Measurements from ENCODE around the gene STAG1. TPM values are rescaled to one million over a fixed set of nuclear protein-coding genes. Genes with fewer than 3 reads are reported as not detected.

The STAG1 gene
- total and polyA plus RNA-seq, 2 experiments from 2014 or later = 9.0 to 21.9 TPM

DNA sequence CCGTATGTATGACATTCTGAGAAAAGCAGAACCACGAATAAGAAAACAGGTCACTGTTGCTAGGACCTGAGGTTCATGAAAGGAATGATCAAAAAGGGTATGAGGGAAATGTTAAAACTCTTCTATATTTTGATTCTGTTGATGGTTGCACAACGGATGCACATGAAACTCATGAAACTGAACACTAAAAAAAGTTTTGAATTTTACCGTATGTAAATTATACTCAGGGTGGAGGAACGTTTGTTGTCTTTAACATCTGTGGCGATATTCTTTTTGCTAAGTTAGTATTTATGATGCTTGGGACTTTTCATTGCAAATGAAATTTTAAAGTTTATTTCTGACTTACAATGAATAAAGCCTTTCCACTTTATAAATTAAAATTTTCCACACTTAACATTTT lies 55.4 kb downstream of the STAG1 start (continued):
- TF ChIP-seq, protein P1, sequence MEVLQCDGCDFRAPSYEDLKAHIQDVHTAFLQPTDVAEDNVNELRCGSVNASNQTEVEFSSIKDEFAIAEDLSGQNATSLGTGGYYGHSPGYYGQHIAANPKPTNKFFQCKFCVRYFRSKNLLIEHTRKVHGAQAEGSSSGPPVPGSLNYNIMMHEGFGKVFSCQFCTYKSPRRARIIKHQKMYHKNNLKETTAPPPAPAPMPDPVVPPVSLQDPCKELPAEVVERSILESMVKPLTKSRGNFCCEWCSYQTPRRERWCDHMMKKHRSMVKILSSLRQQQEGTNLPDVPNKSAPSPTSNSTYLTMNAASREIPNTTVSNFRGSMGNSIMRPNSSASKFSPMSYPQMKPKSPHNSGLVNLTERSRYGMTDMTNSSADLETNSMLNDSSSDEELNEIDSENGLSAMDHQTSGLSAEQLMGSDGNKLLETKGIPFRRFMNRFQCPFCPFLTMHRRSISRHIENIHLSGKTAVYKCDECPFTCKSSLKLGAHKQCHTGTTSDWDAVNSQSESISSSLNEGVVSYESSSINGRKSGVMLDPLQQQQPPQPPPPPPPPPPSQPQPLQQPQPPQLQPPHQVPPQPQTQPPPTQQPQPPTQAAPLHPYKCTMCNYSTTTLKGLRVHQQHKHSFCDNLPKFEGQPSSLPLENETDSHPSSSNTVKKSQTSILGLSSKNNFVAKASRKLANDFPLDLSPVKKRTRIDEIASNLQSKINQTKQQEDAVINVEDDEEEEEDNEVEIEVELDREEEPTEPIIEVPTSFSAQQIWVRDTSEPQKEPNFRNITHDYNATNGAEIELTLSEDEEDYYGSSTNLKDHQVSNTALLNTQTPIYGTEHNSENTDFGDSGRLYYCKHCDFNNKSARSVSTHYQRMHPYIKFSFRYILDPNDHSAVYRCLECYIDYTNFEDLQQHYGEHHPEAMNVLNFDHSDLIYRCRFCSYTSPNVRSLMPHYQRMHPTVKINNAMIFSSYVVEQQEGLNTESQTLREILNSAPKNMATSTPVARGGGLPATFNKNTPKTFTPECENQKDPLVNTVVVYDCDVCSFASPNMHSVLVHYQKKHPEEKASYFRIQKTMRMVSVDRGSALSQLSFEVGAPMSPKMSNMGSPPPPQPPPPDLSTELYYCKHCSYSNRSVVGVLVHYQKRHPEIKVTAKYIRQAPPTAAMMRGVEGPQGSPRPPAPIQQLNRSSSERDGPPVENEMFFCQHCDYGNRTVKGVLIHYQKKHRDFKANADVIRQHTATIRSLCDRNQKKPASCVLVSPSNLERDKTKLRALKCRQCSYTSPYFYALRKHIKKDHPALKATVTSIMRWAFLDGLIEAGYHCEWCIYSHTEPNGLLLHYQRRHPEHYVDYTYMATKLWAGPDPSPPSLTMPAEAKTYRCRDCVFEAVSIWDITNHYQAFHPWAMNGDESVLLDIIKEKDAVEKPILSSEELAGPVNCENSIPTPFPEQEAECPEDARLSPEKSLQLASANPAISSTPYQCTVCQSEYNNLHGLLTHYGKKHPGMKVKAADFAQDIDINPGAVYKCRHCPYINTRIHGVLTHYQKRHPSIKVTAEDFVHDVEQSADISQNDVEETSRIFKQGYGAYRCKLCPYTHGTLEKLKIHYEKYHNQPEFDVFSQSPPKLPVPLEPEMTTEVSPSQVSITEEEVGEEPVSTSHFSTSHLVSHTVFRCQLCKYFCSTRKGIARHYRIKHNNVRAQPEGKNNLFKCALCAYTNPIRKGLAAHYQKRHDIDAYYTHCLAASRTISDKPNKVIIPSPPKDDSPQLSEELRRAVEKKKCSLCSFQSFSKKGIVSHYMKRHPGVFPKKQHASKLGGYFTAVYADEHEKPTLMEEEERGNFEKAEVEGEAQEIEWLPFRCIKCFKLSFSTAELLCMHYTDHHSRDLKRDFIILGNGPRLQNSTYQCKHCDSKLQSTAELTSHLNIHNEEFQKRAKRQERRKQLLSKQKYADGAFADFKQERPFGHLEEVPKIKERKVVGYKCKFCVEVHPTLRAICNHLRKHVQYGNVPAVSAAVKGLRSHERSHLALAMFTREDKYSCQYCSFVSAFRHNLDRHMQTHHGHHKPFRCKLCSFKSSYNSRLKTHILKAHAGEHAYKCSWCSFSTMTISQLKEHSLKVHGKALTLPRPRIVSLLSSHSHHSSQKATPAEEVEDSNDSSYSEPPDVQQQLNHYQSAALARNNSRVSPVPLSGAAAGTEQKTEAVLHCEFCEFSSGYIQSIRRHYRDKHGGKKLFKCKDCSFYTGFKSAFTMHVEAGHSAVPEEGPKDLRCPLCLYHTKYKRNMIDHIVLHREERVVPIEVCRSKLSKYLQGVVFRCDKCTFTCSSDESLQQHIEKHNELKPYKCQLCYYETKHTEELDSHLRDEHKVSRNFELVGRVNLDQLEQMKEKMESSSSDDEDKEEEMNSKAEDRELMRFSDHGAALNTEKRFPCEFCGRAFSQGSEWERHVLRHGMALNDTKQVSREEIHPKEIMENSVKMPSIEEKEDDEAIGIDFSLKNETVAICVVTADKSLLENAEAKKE (CRISPR knock-in tag; IDR thresholded peaks at IDR 0.05) = no peak
- no peak for TF ChIP-seq ZNF114 (CRISPR knock-in tag; IDR thresholded peaks at IDR 0.05)

DNA sequence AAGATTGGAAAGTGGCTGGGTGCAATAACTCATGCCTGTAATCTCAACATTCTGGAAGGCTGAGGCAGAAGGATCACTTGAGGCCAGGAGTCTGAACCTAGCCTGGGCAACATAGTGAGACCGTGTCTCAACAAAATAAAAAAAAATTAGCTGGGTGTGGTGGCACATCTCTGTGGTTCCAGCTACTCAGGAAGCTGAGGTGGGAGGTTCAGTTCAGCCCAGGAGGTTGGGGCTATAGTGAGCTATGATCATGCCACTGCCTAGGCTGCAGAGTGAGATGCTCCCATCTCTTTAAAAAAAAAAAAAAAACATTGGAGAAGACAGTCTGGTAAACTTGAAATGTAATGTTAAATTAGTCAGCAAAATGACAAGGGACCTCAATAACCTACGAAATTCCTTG lies 57.9 kb downstream of the STAG1 start:
- H3K27ac ChIP-seq (ENCODE audit: low read depth) = no peak overlapping the region
- Mint-ChIP-seq H3K36me3 (ENCODE audit: low read depth) (peaks cover 49% of the 10 kb centered on the region; the same call in 2 of the 3 replicates), H3K4me3 (no peak overlapping the region), H3K27me3 (ENCODE audit: insufficient read depth, low read depth, poor library complexity) (no peaks in the 10 kb centered on the region), H3K27ac (no peak overlapping the region), H3K4me1 (peaks cover 11% of the 10 kb centered on the region; the same call in 2 of the 3 replicates), H3K9me3 (peaks cover 44% of the 10 kb centered on the region)
- no peak for ATAC-seq
- H3F3A ChIP-seq (replicated peaks; ENCODE audit: low read depth) = no peaks in the 10 kb centered on the region
- H3K9me2 ChIP-seq (ENCODE audit: insufficient read depth) = no peaks in the 10 kb centered on the region
- no peak for DNase-seq (ENCODE audit: low spot score)
- H3K4me3 ChIP-seq = no peak overlapping the region
- H3K79me2 ChIP-seq (replicated peaks; ENCODE audit: insufficient read depth) = peaks cover 89% of the 10 kb centered on the region
- no peaks in the 10 kb centered on the region for H4K20me1 ChIP-seq (replicated peaks; ENCODE audit: insufficient read depth)
- no peaks in the 10 kb centered on the region for H3K36me3 ChIP-seq (ENCODE audit: insufficient read depth)
- peaks cover 18% of the 10 kb centered on the region; the same call in 1 of the 2 replicates for H3K4me1 ChIP-seq (ENCODE audit: insufficient read depth)
- H3K27me3 ChIP-seq (ENCODE audit: insufficient read depth) = no peaks in the 10 kb centered on the region
- no peak overlapping the region for H3K4me2 ChIP-seq
- no peak overlapping the region for H2AFZ ChIP-seq
- TF ChIP-seq, protein P1 (CRISPR knock-in tag; IDR thresholded peaks at IDR 0.05) = no peak
- TF ChIP-seq EZH2phosphoT487 (IDR thresholded peaks at IDR 0.05; ENCODE audit: unreplicated experiment) (no peak), ZNF114 (CRISPR knock-in tag; IDR thresholded peaks at IDR 0.05) (no peak), CREB1 (CRISPR knock-in tag; IDR thresholded peaks at IDR 0.05; ENCODE audit: low read depth) (no peak), POLR2AphosphoS5 (IDR thresholded peaks at IDR 0.05; ENCODE audit: low read depth) (no peak), JUNB (IDR thresholded peaks at IDR 0.05; ENCODE audit: unreplicated experiment) (no peak), ZNF331 (CRISPR knock-in tag; IDR thresholded peaks at IDR 0.05; ENCODE audit: low read depth) (no peak)
- TF ChIP-seq, protein P2, sequence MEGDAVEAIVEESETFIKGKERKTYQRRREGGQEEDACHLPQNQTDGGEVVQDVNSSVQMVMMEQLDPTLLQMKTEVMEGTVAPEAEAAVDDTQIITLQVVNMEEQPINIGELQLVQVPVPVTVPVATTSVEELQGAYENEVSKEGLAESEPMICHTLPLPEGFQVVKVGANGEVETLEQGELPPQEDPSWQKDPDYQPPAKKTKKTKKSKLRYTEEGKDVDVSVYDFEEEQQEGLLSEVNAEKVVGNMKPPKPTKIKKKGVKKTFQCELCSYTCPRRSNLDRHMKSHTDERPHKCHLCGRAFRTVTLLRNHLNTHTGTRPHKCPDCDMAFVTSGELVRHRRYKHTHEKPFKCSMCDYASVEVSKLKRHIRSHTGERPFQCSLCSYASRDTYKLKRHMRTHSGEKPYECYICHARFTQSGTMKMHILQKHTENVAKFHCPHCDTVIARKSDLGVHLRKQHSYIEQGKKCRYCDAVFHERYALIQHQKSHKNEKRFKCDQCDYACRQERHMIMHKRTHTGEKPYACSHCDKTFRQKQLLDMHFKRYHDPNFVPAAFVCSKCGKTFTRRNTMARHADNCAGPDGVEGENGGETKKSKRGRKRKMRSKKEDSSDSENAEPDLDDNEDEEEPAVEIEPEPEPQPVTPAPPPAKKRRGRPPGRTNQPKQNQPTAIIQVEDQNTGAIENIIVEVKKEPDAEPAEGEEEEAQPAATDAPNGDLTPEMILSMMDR (conservative IDR thresholded peaks at IDR 0.05; ENCODE audit: low read depth in 2 of 2) = no peak
